KOPT-K1 (cell line): ENCODE results near the gene SH3RF3.

Experiments used
- H3K27ac ChIP-seq: fragments of 200-600 bp; sonication (generic); 2 replicates; pipeline ENCODE4 v1.5.1; 2016; ENCODE audit warnings: antibody characterized with exemption, mild to moderate bottlenecking, low read depth, low read length; ENCODE audit not compliant: poor library complexity, severe bottlenecking
- H3K36me3 ChIP-seq: fragments of 200-600 bp; sonication (generic); 2 replicates; pipeline ENCODE4 v1.5.1; 2017; ENCODE audit warnings: antibody characterized with exemption, mild to moderate bottlenecking, low read length, moderate library complexity; ENCODE audit not compliant: insufficient read depth
- H3K9me3 ChIP-seq: fragments of 200-600 bp; sonication (generic); 2 replicates; pipeline ENCODE4 v1.5.1; 2017; ENCODE audit warnings: antibody characterized with exemption, low read length, mild to moderate bottlenecking; ENCODE audit not compliant: insufficient read depth, poor library complexity, severe bottlenecking

Gene SH3RF3

GRCh38 chr2:109428281-109428680 is 299.3 kb downstream of the SH3RF3 start:
- Histone ChIP-seq H3K36me3 (no peaks in the 10 kb centered on the region), H3K9me3 (no peaks in the 10 kb centered on the region), H3K27ac (no peak overlapping the region)

GRCh38 chr2:109428841-109429566 is 300.0 kb downstream of the SH3RF3 start:
- Histone ChIP-seq H3K27ac (no peak overlapping the region), H3K9me3 (no peaks in the 10 kb centered on the region), H3K36me3 (no peaks in the 10 kb centered on the region)

GRCh38 chr2:109429567-109430328 is 300.7 kb downstream of the SH3RF3 start:
- Histone ChIP-seq H3K36me3 (no peaks in the 10 kb centered on the region), H3K9me3 (no peaks in the 10 kb centered on the region), H3K27ac (no peak overlapping the region)

- Histone ChIP-seq H3K27ac (no peak overlapping the region), H3K36me3 (no peaks in the 10 kb centered on the region), H3K9me3 (no peaks in the 10 kb centered on the region)
These were observed 301.3 kb downstream of the SH3RF3 start for GRCh38 chr2:109430329-109430636.

GRCh38 chr2:109432421-109432820 is 303.4 kb downstream of the SH3RF3 start:
- Histone ChIP-seq H3K36me3 (no peaks in the 10 kb centered on the region), H3K27ac (no peak overlapping the region), H3K9me3 (no peaks in the 10 kb centered on the region)

GRCh38 chr2:109433486-109433885 is 304.5 kb downstream of the SH3RF3 start:
- H3K9me3 ChIP-seq = no peaks in the 10 kb centered on the region
- H3K27ac ChIP-seq = no peak overlapping the region
- no peaks in the 10 kb centered on the region for H3K36me3 ChIP-seq

GRCh38 chr2:109433926-109434325 is 304.9 kb downstream of the SH3RF3 start:
- H3K9me3 ChIP-seq = no peaks in the 10 kb centered on the region
- H3K27ac ChIP-seq = no peak overlapping the region
- no peaks in the 10 kb centered on the region for H3K36me3 ChIP-seq

- no peak overlapping the region for H3K27ac ChIP-seq
- H3K36me3 ChIP-seq = no peaks in the 10 kb centered on the region
- no peaks in the 10 kb centered on the region for H3K9me3 ChIP-seq
These were observed 305.3 kb downstream of the SH3RF3 start for GRCh38 chr2:109434351-109434750.

- H3K9me3 ChIP-seq = no peaks in the 10 kb centered on the region
- no peaks in the 10 kb centered on the region for H3K36me3 ChIP-seq
- H3K27ac ChIP-seq = no peak overlapping the region
These were observed 306.2 kb downstream of the SH3RF3 start for GRCh38 chr2:109435066-109435690.

GRCh38 chr2:109435901-109436598 is 307.0 kb downstream of the SH3RF3 start:
- no peaks in the 10 kb centered on the region for H3K36me3 ChIP-seq
- peaks cover 7% of the 10 kb centered on the region for H3K9me3 ChIP-seq
- no peak overlapping the region for H3K27ac ChIP-seq

GRCh38 chr2:109436610-109437225 is 307.7 kb downstream of the SH3RF3 start:
- H3K9me3 ChIP-seq = peaks cover 13% of the 10 kb centered on the region
- no peak overlapping the region for H3K27ac ChIP-seq
- H3K36me3 ChIP-seq = no peaks in the 10 kb centered on the region

GRCh38 chr2:109437325-109438090 is 308.5 kb downstream of the SH3RF3 start:
- H3K9me3 ChIP-seq = peaks cover 15% of the 10 kb centered on the region
- H3K27ac ChIP-seq = no peak overlapping the region
- H3K36me3 ChIP-seq = no peaks in the 10 kb centered on the region

GRCh38 chr2:109438146-109438545 is 309.1 kb downstream of the SH3RF3 start:
- H3K36me3 ChIP-seq = no peaks in the 10 kb centered on the region
- H3K9me3 ChIP-seq = peaks cover 21% of the 10 kb centered on the region
- no peak overlapping the region for H3K27ac ChIP-seq

- no peaks in the 10 kb centered on the region for H3K36me3 ChIP-seq
- no peak overlapping the region for H3K27ac ChIP-seq
These were observed 309.9 kb downstream of the SH3RF3 start for GRCh38 chr2:109438773-109439389.

More at GRCh38 chr2:109438773-109439389, 309.9 kb downstream of the SH3RF3 start:
- peaks cover 25% of the 10 kb centered on the region for H3K9me3 ChIP-seq
